RKO (cell line): ENCODE data around the gene EPS8L2.
"Not testable (repeated sequence)": the region's sequence is repeated elsewhere in the genome, so short reads cannot be mapped to it uniquely, and the experiment has no call there.

ENCODE experiments used
- DNase-seq: peaks from one replicate; pipeline ENCODE4 v3.0.0-alpha.2; 2016; ENCODE audit warnings: low spot score

The EPS8L2 gene

DNA sequence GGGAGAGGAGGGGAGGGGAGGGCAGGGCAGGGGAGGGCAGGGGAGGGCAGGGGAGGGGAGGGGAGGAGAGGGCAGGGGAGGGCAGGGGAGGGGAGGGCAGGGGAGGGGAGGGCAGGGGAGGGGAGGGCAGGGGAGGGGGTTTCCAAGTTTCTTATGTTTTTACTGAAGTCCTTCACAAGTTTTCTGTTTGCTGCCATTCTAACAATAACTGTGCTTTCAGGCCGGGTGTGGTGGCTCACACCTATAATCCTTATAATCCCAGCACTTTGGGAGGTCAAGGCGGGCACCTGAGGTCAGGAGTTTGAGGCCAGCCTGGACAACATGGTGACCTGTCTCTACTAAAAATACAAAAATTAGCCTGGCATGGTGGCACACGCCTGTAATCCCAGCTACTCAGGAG is 15.8 kb upstream of the EPS8L2 start:
- not testable (repeated sequence) for DNase-seq

DNA sequence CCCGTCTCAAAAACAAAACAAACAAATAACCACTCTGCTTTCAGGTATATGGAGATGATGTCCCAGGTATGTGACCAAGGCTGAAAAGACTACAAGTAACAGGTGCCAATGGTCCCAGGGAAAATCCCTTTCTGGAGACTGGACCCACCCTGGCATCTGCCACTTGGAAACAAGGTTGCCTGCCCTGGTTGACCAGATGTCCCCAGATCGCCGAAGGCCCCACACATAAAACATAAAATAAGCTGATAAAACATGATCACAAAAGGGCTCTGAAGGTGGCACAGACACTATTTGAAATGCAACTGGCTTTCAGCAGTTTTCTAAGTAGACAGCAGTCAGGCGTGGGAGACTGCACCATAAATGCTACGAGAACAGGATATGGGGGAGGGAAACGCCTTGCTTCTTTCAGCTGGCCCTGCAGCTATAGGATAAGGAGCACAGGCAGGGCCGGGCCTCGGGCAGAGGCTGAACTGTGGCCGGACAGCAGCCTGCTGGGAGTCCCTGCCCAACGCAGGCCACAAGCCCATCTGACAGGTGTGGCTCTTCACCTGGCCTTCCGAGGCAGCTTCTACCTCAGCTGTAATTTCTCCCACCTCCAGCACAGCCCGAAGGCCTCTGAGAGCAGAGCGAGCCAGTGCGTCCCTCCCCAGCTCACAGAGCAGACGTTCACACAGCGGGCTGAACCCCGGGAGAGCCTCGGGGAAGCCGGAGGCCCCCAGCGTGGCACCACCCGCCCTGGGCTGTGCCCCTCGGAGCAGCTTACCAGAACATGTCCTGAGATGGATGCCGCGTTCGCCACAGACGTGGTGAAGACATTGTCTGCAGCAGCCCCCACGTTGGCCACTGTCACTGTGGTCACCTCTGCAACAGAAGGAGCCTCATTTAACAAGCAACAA is 15.0 kb upstream of the EPS8L2 start:
- no peak for DNase-seq

DNA sequence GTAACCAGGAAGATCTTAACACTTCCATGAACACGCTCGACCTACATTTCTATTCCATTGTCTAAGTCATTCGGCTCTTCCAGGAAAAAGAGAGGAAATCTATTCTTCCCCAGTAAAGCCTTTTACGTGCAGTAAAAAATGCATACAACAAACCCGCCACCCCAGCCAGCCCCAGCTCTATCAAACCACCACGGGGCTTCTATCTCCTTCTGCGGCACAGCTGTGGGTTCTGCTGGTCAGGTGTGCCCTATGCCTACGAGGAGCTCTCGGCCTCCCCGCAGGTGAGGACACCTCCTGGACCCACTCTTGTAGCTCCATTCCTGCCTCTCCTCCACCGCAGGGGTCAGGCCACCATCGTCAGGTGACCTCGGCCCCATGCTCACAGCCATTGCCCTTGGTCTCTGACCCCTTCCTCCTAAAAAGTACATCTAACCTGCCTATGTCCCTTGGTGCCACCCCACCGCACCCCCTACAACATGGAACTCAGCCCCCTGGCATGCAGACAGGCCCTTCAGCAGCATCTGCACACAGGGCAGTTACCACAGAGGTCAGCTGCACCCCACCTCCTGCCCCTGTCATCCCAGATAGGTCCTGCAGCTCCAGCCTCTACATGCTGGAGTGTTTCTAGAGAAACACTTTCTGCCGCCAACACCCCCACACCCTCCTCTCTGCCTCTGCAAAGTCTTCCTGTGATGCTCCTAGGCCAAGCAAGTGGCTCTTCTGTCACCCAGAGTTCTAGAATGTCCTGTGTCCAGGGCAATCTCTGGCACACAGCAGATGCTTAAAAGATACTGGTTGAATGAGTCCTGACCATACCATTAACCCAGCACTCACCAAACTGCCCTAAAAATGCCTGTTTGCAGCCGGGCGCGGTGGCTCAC is 14.1 kb upstream of the EPS8L2 start:
- DNase-seq: no peak

DNA sequence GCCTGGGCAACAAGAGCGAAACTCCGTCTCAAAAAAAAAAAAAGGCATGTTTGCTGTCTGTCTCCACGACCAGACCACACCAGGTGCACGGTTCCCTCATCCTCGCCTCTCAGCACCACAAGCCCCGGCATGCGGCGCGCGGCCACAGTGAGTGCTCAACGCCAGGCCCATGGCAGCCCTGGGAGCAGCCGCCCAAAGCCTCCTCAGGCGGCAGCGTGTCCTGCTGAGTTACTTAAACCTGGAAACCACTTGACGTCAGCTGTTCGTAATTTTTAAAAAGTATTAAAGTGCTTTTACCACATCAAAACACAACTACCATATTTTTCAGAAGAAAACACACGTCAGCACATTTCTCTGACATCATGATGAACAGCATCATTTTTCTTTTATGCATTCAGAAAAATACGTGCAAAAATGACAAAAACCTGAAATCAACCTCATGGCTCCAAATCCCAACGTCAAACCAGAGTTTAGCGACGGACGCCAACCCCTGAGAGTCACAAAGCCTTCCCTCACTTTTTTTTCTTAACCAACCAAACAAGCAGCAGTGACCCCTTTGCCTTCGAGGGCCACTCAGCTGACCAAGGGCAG is 13.1 kb upstream of the EPS8L2 start:
- no peak for DNase-seq

DNA sequence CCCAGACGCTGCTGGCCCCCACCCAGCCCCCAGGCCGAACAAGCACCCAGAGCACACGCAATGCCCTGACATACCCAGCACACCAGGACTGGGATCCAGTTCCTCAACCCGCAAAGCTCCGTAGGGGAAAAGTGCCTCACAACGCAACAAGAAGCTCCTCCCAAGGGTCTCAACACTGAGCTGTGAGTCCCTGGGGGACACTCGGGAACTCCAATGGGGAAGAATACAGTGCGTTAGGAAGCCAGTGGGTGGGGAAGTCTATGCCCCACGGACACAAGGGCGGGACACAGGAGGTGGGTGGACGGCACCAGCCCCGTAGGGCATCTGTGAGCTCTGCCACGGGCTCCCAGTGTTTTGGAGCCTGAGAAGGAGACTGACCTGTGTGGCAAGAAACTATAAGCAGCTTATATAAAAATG is 12.6 kb upstream of the EPS8L2 start:
- DNase-seq: no peak

DNA sequence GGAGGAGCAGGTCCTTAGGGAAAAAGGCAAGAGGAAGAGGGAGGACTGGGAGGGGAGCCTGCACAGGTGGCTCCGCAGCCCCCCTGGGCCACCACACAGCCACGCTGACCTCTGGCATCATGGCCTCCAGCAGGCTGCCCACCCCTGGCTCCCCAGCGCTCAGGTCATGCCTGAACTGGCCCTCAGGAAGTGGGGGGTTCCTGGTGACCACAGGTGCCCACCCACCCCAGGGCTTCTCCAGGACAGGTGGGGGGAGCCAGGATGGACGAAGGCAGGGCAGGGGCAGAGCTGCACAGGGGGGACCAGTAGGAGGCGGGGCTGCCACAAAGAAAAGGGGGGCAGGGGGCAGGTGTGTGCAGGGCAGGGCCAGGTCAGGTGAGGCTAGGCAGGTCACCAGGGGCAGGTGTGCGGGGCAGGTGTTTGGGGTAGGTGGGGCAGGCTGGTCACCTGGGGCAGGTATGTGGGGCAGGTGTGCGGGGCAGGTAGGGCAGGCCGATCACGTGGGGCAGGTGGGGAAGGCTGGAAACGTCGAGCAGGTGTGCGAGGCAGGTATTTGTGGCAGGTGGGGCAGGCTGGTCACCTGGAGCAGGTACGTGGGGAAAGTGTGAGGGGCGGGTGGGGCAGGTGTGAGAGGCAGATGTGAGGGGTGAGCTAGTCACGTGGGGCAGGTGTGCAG is 12.0 kb upstream of the EPS8L2 start:
- DNase-seq: no peak

DNA sequence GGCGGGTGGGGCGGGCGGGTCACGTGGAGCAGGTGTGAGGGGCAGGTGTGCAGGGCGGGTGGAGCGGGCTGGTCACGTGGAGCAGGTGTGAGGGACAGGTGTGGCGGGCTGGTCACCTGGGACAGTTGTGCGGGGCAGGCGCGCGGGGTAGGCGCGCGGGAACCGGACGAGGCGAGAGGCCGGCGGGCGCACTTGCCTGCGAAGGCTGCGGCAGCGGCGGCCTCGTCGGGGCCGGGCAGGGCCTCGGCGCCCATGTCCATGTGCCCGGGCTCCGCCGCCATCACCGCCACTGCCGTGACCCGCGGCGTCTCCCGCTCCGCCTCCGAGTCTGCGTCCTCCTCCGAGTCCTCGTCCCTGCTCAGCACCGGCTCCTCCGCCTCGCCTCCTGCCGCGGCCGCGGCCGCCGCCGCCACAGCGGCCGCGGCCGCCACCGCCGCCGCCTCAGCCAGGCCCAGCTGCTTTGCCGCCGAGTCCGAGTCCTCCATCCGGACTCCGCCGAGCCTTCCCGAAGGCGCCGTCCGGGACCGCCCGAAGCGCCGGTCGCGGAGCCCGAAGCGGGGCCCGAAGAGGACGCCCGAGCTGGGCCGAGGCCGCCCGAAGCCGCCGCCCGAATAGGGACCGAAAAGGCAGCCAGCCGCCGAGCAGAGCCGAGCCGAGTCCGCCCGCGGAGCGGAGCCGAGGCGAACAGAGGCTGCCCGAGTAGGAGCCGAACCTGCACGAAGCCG is 11.3 kb upstream of the EPS8L2 start, which contains the start of gene DEAF1:
Gene DEAF1, minus strand, starts transcription at position 660 of the 725 bp plus-strand sequence. Its CDS starts 175 bp downstream, at position 485.
- peak; percentile 96 for DNase-seq

DNA sequence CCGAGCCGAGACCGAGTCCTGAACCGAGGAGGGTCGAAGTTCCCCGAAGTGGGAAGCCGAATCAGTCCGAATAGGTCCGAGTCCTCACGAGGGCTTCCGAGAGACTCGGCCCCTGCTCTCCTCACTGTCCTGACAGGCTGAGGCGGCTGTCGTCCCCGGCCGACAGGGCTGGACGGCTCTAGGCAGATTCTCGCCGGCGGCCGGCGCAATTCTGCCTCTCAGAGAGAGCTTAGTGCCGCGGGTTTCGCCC is 10.8 kb upstream of the EPS8L2 start:
- DNase-seq: no peak

DNA sequence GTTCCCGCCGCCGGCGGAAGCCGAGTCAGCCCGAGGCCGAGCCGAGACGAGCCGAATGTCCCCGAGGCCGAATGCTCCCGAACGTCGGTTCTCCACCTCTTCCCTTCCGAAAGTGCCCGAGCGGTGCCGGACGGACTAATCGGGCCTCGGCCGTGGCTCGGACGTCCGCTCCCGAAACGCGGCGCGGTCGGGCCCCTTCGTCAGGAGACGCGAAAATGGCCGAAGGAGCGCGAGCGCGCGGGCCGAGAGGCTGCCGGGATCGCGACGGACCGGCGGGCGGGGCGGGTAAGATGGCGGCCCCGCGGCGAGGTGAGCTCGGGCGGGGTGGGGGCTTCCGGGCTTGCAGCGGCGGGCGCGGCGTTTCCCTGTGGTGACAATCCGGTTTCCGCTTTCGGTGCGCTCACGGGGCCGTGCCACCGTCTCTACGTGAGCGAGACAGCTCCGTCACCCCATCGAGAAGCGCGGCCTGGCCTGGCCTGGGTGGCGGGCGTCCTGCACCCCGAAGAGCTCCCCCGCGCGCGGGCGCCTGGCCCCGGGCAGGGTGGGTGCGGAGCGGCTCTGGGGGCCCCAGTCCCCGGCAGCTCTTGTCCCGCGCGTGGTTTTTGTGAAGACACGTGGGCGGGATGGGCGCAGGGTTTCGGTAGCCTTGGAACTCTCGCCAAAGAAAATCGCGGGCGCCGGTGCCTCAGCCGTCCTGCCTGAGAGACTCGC is 10.3 kb upstream of the EPS8L2 start, which contains the start of gene TMEM80:
Gene TMEM80, plus strand, starts transcription at position 279 of the 711 bp plus-strand sequence. Its CDS starts 12 bp downstream, at position 291.
- DNase-seq: peak; percentile 95

DNA sequence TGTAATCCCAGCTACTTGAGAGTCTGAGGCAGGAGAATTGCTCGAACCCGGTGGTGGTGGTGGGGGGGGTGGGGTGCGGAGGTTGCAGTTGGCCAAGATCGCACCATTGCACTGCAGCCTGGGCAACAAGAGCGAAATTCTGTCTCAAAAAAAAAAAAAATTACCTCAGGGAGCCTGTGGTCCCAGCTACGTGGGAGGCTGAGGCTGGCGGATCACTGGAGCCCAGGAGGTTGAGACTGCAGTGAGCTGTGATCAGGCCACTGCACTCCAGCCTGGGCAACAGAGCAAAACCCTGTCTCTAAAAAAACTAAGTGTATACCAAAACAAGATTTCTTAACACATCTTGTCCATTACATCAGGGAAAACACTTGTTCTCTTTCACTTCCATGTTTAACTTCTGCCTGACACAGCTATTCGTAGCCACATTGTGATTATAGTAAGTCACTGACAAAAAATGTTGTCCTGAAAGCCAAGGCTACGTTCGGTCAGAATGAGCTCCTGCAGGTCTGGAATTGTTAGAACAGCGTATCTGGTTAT is 9.0 kb upstream of the EPS8L2 start:
- peak; percentile 48 for DNase-seq

DNA sequence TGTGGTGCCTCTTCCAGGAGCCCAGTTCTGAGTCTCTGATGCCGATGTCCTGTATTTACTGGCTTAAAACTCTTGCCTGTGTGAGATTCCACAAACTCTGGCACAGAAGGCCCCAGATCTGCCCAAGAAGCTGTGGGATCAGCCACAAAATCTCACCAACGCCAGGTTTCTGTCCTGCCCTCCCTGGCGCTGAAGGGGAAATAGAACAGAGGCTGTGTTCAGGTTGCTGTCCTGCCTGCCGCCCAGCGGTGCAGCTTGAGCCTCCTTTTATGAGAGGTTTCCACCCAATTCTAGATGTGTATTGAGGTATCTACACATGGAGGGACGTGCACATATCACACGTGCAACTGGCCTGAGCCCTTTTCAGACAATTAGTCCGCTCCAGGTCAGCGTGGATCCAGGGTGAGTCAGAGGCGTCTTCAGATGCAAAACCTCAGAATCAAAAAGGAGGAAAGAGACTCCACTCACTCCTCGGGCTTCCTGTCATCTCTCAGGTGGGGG is 8.2 kb upstream of the EPS8L2 start:
- no peak for DNase-seq

DNA sequence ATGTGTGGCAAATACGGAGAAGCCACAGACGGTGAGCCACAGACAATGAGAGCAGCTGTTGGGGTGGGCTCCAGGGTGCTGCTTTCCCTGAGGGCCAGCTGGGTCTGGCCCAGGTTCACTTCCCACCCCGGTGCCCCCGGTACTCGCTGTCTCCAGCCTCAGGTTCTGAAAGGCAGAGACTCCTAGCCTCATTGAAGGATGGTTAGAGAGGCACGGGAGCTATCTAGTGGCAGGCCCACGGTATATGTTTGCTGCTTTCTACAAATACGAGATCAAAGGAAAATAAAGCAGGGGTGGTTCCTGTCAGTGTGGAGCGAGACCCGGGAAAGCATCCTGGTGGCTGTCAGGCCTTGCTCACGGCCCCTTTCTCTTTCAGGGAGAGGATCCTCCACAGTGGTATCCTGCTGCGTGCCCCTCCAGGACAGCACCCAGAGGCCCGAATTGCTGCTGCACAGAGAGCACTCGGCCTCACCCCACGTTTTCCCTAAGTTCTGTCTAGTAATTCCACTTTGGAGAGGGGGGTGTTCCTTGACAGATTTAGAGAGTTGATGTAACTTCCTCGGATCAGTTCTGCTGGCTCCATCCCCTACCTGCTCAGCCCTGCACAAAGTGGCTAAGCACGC is 7.4 kb upstream of the EPS8L2 start:
- DNase-seq: no peak

DNA sequence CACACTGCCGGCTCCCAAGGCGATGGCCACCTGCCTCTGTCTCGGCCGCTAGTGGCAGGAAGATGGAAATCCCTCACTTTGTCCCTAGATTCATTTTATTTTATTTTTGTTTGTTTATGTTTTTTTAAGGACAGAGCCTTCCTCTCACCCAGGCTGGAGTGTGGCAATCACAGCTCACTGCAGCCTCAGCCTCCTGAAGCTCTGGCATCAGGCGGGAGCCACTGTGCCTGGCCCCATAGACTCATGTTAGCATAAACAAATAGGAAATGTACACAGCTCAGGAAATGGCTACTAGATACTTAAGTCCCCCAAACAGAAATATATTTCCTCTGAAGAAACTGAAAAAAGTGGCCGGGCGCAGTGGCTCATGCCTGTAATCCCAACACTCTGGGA is 6.9 kb upstream of the EPS8L2 start:
- no peak for DNase-seq

DNA sequence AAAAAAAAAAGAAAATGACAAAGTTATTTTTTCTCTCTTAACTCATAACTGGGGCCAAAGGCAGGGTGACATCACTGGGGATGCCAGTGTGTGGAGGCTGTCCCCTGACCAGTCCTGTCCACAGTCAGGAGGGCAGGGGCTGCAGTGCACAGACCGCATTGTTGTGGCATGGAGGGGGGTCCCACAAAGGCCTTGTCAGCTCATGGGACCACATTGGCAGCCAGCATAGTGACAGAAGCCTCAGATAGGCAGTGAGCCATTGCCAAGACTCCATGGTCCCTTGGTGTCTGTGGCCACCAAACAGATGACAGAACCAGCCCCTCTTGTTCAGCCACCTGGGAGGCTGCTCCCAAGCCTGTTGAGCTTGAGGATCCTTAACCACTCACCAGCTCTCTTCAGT is 6.3 kb upstream of the EPS8L2 start:
- no peak for DNase-seq

DNA sequence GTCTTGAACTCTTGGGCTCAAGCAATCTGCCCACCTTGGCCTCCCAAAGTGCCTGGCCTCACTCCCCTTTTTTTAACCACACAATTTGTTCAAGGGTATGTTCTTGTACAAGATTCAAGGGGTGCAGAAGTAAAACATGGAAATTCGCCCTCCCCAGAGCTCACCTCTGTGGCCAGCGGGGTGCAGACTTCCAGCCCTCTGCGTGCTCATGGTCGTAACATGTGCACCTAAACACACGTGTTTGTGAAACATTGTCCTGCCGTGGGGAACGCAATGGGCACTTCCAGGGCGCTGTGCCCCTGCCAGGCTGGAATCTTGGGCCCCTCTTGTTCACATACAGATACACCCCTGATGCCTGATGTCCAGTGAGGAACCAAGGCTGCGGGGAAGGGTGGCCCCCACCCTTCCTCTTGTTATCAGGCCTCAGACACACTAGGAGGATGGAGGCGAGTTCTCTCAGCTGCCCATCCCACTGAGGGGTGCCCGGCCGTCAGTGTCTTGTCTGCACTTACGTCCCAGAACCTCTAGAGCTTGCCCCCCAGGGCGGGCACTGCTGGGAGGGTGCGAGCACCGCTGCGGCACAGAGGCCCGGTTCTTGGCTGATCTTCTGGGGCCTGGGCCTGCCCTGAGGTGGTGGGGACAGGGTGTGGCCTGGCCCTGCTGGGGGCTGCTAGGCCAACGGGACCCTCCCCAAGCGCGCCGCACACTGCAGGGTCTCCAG is 4.1 kb upstream of the EPS8L2 start:
- no peak for DNase-seq

DNA sequence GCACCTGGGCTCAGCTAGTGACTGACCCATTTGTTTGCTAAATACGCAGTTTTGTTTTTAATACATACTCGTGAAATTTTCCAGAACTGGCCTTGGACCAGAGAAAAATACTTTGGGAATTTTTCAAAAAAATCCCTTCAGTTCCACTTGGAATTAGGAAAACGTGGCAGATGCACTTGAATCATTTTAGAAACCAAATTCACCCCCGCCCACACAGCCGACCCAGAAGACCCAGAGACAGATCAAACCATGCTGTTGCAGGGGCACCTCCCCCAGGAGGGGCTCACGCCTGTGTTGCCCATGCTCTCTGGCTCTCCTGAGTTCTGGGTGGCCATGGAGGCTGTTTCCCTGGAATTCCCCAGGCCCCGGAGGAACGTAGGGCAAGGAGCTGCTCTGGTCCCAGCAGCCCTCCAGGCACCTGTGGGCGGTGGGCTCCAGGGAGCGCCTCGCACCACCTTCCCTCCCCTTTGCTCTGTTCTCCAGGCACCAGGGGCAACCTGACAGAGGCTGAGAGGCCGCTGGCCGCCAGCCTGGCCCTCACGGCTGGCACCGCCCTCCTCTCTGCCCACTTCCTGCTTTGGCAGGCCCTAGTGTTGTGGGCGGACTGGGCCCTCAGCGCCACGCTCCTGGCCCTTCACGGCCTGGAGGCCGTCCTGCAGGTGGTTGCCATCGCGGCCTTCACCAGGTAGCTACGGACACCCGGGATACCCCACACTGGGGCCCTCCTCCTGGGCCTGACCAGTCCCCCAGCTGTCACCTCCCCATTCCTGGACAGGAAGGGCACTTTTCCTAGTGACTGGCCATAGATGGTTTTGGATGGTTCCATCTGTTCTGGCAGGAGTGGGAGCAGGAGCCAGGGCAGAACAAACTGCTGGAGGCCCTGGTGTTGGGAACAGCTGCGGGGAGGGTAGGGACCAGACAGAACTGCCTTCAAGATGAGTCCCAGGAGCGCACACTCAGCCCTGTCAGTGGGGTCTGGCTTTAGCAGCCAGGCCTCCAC is 3.3 kb upstream of the EPS8L2 start:
- no peak for DNase-seq

DNA sequence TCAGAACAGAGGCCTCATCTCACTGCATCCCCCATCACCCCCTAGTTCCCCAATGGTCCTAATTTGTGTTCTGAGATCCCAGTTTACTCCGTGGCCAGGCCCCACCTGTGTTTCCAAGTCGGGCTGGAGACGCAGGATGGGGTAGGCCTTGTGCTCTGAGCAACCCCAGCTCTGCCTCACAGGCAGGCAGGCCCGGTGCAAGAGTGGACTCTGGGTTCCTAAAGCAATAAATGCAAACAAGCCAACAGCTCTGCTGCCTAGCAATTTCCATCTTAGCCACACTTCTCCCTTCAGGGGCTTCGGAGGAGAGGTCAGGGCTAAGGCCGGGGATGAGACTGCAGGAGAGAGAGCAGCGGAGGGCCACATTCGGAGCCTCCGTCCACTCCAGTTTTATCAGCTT is 2.5 kb upstream of the EPS8L2 start:
- no peak for DNase-seq

DNA sequence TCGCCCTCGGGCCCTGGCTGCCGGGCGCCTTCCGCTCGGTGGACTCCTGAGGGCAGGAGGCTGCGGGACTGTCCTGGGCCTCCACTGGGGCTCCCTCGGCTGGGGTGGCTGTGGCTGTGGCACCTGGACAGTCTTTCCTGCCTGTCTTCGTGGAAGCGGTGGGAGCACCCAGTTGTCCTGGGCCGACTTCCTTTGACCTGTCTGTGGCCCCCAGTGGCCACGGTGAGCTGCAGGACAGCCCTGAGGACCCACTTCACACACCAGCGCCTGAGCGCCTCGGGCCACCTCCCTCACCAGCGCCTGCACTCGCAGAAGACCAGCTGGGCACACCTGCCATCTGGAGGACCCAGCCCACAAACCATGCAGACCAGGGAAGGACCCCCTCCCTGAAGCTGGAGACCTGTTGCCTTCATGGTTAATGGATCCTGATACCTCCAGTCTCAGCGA is 1.8 kb upstream of the EPS8L2 start:
- DNase-seq: no peak
